Hepatocyte (in vitro differentiated cells): ENCODE data around the gene PRRC2A. TPM values are rescaled to one million over a fixed set of nuclear protein-coding genes. Genes with fewer than 3 reads are reported as not detected.

ENCODE experiments used
- DNase-seq: peaks from one replicate; pipeline ENCODE4 v3.0.0-alpha.2; 2016; ENCODE audit warnings: low spot score
- H2AFZ ChIP-seq: fragments of 200-600 bp; sonication (generic); 2 replicates; pipeline ENCODE4 v1.6.0; 2016; ENCODE audit warnings: antibody characterized with exemption, mild to moderate bottlenecking
- H3K27ac ChIP-seq: fragments of 200-600 bp; sonication (generic); 2 replicates; pipeline ENCODE4 v1.5.1; 2016; ENCODE audit warnings: mild to moderate bottlenecking
- H3K27me3 ChIP-seq: fragments of 200-600 bp; sonication (generic); 2 replicates; pipeline ENCODE4 v1.6.1; 2016
- H3K36me3 ChIP-seq: fragments of 200-600 bp; sonication (generic); replicated peaks from 2 replicates; pipeline ENCODE4 v1.5.1; 2016; ENCODE audit warnings: low read depth; ENCODE audit not compliant: insufficient read depth
- H3K4me1 ChIP-seq: fragments of 200-600 bp; sonication (generic); 2 replicates; pipeline ENCODE4 v1.5.1; 2016; ENCODE audit warnings: mild to moderate bottlenecking, moderate library complexity; ENCODE audit not compliant: insufficient read depth
- H3K4me2 ChIP-seq: fragments of 200-600 bp; sonication (generic); 2 replicates; pipeline ENCODE4 v1.6.0; 2016
- H3K4me3 ChIP-seq: fragments of 200-600 bp; sonication (generic); 2 replicates; pipeline ENCODE4 v1.5.1; 2016; ENCODE audit warnings: mild to moderate bottlenecking
- H3K79me2 ChIP-seq: fragments of 200-600 bp; sonication (generic); 2 replicates; pipeline ENCODE4 v1.6.0; 2017; ENCODE audit warnings: mild to moderate bottlenecking
- H3K9me2 ChIP-seq: fragments of 200-600 bp; sonication (generic); replicated peaks from 2 replicates; pipeline ENCODE4 v1.6.0; 2017; ENCODE audit warnings: mild to moderate bottlenecking; ENCODE audit not compliant: insufficient read depth
- H3K9me3 ChIP-seq: fragments of 200-600 bp; sonication (generic); 2 replicates; pipeline ENCODE4 v1.5.1; 2016; ENCODE audit warnings: low read depth, mild to moderate bottlenecking
- H4K20me1 ChIP-seq: fragments of 200-600 bp; sonication (generic); 2 replicates; pipeline ENCODE4 v1.6.0; 2016; ENCODE audit warnings: mild to moderate bottlenecking; ENCODE audit not compliant: insufficient read depth, poor library complexity, severe bottlenecking
- CTCF ChIP-seq: fragments of 200-600 bp; sonication (generic); IDR thresholded peaks from 2 replicates; pipeline ENCODE4 v1.5.1; 2016; ENCODE audit warnings: antibody characterized with exemption, mild to moderate bottlenecking; ENCODE audit not compliant: poor library complexity
- EZH2 ChIP-seq: fragments of 200-600 bp; sonication (generic); IDR thresholded peaks from 2 replicates; pipeline ENCODE4 v1.6.1; 2016; ENCODE audit warnings: antibody characterized with exemption, mild to moderate bottlenecking, borderline replicate concordance
- EZH2phosphoT487 ChIP-seq: fragments of 200-600 bp; sonication (generic); IDR thresholded peaks from one replicate; pipeline ENCODE4 v1.6.1; 2018; ENCODE audit warnings: antibody characterized with exemption, mild to moderate bottlenecking, low read depth, moderate library complexity; ENCODE audit not compliant: unreplicated experiment, severe bottlenecking
- WGBS: methylation state at CpG from one replicate; pipeline ENCODE4 v1.1.6; 2016; ENCODE audit warnings: low lambda C conversion rate; ENCODE audit errors: missing lambda C conversion rate; 5-methylcytosine and 5-hydroxymethylcytosine counted together
- polyA plus RNA-seq: library from polyadenylated mRNA; unstranded; fragments of >200 nt; fragmentation: Nextera tagmentation; extraction: Ambion mirVana; gene quantifications from 2 replicates; pipeline ENCODE4 v1.2.1, GENCODE V29; 2016
- total RNA-seq: library from RNA; depleted of rRNA; stranded (reverse); fragments of >200 nt; gene quantifications from 2 replicates; pipeline ENCODE4 v1.2.3, GENCODE V29; 2014

The PRRC2A gene
- total and polyA plus RNA-seq, 2 experiments from 2014 or later: 47.5 to 50.2 TPM

- Histone ChIP-seq H3K9me2 (no peaks in the 10 kb centered on the region), H3K9me3 (no peaks in the 10 kb centered on the region), H3K27me3 (no peaks in the 10 kb centered on the region), H3K4me3 (no peak within 1 kb of the TSS), H2AFZ (no peak within 1 kb of the TSS), H3K79me2 (peaks cover 64% of the 10 kb centered on the region), H3K4me2 (peak within 1 kb of the TSS; percentile 53), H3K36me3 (no peaks in the 10 kb centered on the region), H3K4me1 (peaks cover 29% of the 10 kb centered on the region), H4K20me1 (peaks cover 13% of the 10 kb centered on the region), H3K27ac (peak within 1 kb of the TSS; percentile 62)
- TF ChIP-seq CTCF: no peak
- no peak for TF ChIP-seq EZH2
- TF ChIP-seq EZH2phosphoT487: no peak
- peak; percentile 66 for DNase-seq
- WGBS: 68% methylated on average over 8 of the region's 8 CpGs
Observed at GRCh38 chr6:31655349-31656237, 35.1 kb downstream of the PRRC2A start, which contains the start of gene APOM. APOM (plus strand) TSS chr6:31655894; CDS start chr6:31655967, 73 bp downstream.

DNA sequence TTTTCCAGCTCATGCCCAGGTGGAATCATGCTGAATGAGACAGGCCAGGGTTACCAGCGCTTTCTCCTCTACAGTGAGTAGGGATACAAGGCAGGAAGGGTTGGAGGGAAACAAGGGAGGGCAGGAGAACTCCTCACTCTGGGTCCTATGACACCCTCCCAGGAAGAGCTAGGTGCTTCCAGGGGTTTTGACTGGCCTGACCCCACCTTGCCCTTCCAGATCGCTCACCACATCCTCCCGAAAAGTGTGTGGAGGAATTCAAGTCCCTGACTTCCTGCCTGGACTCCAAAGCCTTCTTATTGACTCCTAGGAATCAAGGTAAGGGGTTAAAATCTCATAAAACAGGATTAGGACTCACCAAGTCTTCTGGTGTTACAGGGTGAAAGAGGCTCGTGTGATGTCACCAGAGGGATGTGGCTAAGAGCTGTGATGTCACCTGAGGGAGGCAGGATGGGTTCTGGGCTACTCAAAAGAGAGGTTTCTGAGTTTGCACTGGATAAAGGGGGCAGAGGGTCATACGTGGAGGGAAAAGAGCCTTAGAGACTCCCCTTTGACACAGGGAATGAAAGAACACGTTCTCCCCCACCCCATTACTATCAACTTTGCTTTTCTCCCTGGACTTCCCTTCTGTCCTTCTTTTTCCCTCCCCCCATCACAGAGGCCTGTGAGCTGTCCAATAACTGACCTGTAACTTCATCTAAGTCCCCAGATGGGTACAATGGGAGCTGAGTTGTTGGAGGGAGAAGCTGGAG lies 37.1 kb downstream of the PRRC2A start:
- WGBS: 88% methylated on average over 6 of the region's 6 CpGs
- Histone ChIP-seq H3K9me3 (no peaks in the 10 kb centered on the region), H3K9me2 (no peaks in the 10 kb centered on the region), H3K4me2 (peak overlapping the region; percentile 97), H3K79me2 (peaks cover 68% of the 10 kb centered on the region), H2AFZ (no peak overlapping the region), H3K4me3 (no peak overlapping the region), H4K20me1 (peaks cover 13% of the 10 kb centered on the region), H3K27me3 (no peaks in the 10 kb centered on the region), H3K36me3 (no peaks in the 10 kb centered on the region), H3K27ac (no peak overlapping the region), H3K4me1 (peaks cover 30% of the 10 kb centered on the region)
- DNase-seq: no peak
- TF ChIP-seq EZH2phosphoT487 (no peak), EZH2 (no peak), CTCF (no peak)

DNA sequence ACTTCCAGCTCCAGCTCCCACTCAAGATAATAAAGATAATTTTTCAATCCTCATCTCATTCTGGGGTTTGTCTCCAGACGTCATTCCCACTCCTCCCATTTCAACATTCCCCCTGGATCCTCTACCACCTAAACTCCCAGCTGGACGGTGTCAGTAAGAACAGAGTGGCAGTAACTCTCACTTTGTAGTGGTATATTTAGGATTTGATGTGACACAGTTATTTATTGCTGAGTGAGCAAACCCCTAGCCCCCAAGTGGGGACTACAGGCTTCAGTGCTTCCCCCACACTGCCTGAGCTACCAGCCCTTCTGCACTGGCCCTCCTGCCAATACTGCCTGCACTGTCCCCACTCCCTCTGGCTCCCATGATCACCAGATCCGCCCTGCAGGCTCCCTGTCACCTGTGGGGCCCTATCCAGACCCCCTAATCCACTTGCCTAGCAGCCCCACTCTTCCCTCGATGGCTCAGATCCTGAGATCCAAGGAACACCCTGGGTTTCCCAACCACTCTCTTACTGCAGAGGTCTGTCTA lies 37.7 kb downstream of the PRRC2A start:
- Histone ChIP-seq H3K27me3 (no peaks in the 10 kb centered on the region), H2AFZ (no peak overlapping the region), H3K4me2 (peak overlapping the region; percentile 97), H3K4me1 (peaks cover 30% of the 10 kb centered on the region), H3K36me3 (no peaks in the 10 kb centered on the region), H4K20me1 (peaks cover 13% of the 10 kb centered on the region), H3K9me2 (no peaks in the 10 kb centered on the region), H3K27ac (no peak overlapping the region), H3K9me3 (no peaks in the 10 kb centered on the region), H3K4me3 (no peak overlapping the region), H3K79me2 (peaks cover 75% of the 10 kb centered on the region)
- no peak for TF ChIP-seq CTCF
- no peak for TF ChIP-seq EZH2
- no peak for TF ChIP-seq EZH2phosphoT487
- WGBS: 86% methylated on average over 4 of the region's 4 CpGs
- no peak for DNase-seq
